ENCODE results near the gene KLHDC2.
"Not testable (repeated sequence)": the region's sequence is repeated elsewhere in the genome, so short reads cannot be mapped to it uniquely, and the experiment has no call there.

DNA sequence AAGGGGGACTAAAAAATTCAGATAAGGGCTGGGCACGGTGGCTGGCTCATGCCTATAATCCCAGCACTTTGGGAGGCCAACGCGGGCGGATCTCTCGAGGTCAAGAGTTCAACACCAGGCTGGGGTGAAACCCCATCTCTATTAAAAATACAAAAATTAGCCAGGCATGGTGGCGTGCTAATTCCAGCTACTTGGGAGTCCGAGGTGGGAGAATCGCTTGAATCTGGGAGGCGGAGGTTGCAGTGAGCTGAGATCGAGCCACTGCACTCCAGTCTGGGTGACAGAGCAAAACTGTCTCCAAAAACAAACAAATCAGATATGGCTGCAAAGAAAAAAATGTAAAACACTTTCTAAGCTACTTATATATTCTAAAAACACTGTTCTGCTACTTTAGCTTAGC lies 3.7 kb downstream of the KLHDC2 start:
- TF ChIP-seq, protein P1, sequence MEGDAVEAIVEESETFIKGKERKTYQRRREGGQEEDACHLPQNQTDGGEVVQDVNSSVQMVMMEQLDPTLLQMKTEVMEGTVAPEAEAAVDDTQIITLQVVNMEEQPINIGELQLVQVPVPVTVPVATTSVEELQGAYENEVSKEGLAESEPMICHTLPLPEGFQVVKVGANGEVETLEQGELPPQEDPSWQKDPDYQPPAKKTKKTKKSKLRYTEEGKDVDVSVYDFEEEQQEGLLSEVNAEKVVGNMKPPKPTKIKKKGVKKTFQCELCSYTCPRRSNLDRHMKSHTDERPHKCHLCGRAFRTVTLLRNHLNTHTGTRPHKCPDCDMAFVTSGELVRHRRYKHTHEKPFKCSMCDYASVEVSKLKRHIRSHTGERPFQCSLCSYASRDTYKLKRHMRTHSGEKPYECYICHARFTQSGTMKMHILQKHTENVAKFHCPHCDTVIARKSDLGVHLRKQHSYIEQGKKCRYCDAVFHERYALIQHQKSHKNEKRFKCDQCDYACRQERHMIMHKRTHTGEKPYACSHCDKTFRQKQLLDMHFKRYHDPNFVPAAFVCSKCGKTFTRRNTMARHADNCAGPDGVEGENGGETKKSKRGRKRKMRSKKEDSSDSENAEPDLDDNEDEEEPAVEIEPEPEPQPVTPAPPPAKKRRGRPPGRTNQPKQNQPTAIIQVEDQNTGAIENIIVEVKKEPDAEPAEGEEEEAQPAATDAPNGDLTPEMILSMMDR (conservative IDR thresholded peaks at IDR 0.05; ENCODE audit: low read length), result not testable (repeated sequence)
- TF ChIP-seq EZH2phosphoT487 (IDR thresholded peaks at IDR 0.05; ENCODE audit: borderline replicate concordance, low read depth, low read length), result not testable (repeated sequence)

All from OCI-LY7 (cell line).